Fibroblast of skin of left biceps (primary cell): Measurements from ENCODE around the gene MTMR3.

ENCODE experiments used
- DNase-seq, 2 experiments: peaks; one replicate each; pipeline ENCODE4 v3.0.0-alpha.2; 2013; ENCODE audit warnings: low read depth in 2 of 2

Gene MTMR3

DNA sequence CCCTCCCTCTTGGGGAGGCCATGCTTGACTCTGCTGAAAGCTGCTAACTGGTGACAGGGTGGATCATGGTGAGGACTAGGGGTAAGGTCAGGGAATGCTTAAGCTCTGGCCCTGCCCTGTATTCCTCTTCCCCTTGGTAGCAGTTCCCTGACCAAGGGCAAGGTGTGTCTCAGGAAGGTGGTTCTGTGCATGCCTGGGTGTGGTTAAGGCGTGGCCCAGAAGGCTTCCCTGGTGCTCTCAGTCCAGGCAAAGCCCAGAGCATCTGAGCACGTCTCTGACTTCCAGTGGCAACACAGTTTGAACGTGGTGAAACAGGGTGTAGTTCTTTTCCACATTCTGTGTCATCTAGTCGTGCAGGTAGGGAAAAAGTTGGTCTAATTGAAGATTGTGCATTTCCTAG is 144.2 kb downstream of the MTMR3 start:
- DNase-seq, result no peak

DNA sequence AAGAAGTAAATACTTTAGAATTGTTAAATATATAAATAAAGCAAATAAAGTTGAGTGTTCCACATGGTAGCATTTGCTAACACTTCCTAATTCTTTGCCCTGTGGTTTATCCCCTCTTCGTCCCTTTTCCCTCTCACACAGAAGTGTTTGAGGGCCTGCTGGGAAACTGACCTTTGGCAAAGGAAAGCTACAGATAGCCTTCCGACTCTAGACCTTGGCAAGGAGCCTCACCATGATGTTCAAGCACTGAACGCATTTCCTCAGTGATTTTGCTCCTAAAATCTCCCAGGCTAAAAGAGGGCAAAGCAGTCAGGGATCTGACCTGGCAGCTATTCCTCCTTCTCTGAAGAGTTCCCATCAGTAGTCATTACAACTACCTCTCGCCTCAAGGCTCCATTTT is 144.8 kb downstream of the MTMR3 start:
- DNase-seq, result no peak

DNA sequence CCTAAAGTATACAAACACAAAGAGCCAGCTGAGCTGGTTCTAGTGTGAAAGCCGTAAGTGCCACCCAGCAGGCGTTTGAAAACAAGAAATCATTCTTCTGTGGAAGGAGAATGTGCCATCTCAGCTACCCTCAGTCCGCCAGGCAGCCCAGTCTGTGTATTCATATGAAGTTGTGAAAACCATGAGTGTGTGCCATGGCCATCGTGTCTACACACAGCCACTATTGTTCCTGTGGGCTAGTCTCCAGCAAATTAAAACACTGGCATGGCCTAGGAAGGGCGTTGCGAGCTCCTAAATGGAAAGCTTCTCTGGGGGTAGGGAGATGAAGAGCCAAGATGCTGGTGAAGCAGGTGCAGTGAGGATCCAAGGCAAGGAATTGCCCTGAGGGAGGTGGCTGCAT is 145.8 kb downstream of the MTMR3 start:
- DNase-seq, result no peak

DNA sequence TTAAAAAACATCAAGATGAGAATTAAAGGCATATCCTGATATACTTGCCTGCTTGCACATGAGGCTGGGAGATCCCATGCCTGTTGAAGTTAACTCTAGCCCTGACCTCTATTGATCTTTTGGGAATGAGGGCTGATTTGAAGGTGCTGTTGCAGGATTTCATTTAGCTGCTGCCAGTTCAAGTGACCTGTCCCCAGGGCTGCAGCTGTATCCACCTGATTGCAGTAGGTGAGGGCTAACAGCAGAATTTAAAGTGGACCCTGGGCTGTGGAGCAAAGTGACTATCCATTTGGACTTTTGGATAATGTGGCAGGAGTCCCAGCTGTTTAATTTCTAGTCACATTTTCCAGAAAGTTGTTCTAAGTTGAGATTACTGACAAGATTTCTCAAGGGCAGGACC is 146.5 kb downstream of the MTMR3 start:
- DNase-seq, result no peak

DNA sequence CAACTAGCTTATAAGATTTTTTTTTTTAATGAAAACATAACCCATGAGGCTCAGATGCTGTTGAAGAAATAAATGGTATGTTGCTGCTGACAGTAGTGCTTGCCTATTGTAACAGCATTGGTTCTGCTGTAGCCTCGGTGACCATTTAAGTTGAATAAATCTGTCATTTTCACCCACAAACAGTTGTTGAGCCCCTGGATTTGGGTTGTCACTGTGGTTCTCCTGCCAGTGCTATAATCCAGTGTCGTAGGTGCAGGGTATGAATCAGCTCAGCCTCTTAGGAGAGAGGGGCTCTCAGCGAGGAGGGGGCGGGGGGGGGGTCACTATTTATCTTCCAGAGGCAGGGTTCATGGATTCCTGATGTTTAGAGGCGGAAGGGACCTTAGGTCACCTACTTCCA is 147.4 kb downstream of the MTMR3 start:
- DNase-seq, result no peak

DNA sequence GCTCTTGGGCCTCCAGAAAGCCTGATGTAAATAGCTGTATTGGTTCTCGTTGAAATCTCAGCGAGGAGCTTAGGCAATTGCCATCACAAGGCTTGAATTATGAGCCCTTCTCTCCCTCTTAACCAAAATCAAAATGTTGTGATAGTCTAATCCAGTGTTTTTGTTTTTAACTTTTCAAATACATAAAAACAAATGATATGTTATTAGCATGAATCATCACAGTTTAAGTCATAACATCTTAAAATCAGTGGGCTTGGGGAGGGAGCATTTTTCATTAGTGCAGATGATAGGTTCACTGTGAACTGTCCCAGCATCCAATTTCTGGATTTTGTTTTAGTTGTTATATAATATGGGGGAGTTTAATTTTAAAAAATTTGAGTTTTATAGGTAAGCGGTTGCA is 148.4 kb downstream of the MTMR3 start:
- DNase-seq, result no peak

DNA sequence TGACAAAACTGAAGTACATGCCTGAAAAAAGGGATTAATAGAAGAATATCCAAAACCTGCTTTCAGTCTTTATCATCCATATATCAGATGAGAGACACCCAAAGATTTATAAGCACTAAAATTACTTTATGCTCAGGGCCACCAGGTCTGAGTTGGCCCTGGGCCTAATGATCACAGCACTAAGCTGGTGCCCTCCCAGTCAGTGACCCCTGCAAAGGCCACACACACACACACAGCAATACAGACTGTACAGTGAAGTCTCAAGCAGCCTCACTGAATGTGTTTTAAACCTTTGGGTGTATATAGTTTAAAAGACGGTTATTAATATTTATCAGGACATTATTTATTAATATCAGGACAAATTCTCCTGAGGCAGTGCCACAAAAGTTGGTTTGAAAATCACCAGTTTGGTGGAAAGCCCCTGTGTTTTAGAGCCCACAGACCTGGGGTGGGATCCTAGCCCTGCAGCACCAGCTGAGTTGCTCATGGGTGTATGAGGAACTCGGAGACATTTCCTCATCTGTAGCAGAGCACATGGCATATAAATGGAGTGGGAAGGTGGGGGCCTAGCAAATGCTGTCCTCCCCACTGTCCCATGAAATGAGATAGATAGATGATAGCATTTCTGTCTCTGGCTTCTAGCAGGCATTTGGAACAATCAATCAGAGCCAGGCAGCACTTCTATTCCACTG is 148.9 kb downstream of the MTMR3 start:
- DNase-seq, result no peak

DNA sequence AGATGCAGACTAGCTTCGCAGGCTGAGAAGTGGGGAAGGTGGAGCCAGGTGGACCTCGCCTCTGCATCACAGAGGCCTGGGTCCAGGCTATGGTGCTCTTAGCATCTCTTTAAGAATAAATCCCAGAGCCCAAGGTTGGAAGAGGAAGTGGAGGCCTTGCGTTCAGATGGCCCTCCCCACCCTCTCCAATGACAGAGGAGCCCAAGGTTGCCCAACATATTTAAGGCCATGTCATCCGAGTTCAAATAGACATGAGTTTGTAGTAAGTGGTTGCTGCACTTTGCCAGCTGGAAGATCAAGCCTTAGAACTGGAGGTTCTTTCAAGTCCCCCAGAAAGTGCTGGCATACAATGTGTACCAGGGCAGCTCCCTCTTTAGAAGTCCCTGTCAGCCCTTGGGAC is 150.2 kb downstream of the MTMR3 start:
- no peak for DNase-seq

DNA sequence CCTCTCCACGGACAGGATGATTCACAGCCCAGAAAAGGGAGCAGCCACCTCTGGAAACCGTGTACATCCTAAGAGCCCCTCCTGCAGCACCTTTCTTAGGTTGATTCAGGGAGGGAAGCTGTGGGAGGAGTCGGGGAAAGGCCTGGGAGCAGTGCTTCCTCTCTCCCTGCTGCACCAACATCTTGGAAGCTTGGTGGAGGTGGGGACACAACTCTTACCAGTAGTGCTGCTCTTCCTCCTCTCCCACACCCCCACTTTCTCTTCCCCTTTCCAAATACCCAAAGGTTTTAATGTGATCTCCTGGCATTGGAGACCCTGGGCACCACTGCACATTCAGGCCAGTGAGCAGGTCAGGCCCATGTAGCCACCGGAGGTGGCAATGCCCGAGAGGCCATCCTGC is 150.9 kb downstream of the MTMR3 start:
- no peak for DNase-seq

DNA sequence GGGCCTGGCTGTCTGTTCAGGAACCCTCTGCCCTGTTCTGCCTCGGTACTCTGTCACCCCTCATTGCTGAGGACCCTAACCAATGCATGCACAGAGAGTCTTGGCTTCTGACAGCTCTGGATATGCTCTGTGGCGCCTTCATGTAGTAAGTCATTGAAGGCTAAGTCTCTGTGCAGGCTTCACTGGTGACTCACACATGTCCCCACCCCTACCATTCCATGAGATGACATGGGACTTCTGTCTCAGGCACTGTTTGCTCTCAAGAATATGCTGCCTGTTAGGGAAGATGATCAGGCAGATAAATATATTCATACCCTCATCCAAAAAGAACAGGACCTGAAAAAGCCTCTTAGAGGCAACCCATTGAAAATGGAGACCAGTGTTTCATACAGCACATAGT is 153.7 kb downstream of the MTMR3 start:
- DNase-seq, result no peak

DNA sequence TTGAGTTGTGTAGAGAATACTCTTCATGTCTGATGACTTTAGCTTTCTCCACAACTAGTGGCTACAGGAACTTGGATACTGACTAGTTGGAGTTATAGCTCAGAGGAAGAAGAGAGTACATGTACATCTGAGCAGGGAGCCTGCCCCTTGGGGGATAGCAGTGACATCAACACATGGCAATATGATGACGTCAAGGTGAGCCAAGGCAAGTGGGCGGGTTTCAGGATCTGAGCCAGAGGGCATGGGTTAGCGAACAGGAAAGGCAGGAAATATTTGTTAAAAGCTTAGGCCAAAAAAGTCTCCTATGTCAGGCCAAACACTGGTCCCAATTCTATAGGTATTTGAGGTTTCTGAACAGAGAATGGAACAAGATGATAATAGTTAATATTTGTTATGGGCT is 155.2 kb downstream of the MTMR3 start:
- DNase-seq, result peak; percentile 16 to 24

DNA sequence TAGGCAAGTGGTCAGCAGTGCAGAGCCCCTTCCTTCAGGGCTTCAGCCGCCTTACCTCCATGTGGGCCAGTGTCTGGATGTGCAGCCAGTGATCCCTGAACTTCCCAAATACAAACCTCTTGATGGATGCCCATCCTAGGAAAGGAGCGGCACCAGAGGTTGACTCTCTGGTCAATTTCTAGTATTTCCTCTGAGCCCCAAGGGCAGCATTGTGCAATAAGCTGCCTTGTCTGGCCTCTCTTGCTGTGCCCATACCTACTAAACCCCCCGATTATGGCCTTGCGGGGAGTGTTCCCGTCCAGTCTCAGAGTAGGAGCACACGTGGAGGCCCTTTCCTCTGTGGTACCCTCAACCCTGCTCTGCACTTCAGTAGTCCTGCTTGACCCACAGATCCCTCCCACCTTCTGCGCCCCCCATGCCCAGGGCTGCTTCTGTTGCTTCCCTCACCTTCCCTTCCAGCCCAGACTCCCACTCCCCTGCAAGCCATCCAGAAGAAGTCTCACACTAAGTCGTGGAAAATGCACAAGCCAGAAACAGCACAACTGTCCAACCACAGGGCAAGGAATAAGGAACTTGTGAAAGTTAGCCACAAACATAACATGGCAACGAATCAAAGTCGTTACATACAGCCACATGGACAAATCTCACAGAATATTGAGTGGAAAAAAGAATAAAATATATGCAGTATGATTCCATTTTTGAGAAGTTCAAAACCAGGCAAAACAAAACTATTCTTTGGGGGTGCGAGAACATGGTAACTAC is 157.7 kb downstream of the MTMR3 start:
- DNase-seq, result no peak

DNA sequence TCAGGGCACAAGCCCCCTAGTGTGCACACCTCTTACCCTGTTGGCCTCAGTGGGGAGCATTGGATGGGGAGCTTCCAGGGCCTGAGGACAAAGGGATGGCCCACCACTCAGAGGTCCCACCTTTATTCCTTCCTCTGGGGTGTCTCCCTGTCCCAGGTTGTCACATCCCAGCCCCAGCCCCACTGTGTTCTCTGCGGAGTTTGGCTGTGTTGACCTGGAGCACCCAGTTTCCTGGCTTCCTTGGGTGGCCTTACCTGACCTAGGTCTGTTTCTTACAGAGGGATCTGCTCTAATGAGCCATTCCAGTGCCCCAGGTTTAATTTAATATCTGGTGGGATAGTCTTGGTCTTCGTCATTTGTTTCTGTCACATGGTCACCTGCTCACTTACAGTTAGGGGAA is 158.5 kb downstream of the MTMR3 start:
- DNase-seq, result no peak

DNA sequence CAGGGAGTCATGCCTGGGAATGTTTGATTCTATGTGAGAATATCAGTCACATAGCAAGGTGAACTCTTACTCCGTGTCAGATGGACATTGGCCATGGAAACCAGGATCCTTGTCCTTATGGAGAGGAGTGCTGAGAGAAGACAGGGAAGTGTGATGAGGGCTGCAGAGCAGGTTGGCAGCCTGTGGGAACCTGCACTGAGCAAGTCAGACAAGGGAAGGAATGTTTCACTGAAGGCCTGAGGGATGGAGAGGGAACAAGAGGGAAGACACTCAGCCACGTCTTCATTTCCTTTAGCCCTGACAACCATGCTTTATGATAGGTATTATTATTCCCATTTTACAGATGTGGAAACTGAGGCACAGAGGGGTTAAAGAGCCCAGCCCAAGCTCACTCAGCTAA is 158.9 kb downstream of the MTMR3 start:
- DNase-seq, result no peak

DNA sequence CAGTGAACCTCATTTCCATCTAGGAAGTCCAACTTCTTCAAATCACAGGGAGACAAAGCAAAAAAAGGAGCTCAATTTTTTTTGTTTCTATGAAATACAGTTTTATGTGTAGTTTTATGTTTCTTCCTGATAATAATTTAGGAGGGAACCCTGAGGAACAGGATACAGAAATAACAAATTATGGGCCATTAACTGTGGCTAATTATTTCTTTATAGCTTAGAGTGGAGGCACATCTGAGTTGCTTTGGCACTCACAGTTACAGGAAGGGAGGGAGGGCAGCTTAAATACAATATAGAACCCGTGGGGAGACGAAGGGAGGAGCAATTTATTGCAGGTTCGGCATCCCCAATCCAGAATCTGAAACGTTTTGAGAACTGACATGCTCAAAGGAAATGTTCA is 160.2 kb downstream of the MTMR3 start:
- DNase-seq, result no peak

DNA sequence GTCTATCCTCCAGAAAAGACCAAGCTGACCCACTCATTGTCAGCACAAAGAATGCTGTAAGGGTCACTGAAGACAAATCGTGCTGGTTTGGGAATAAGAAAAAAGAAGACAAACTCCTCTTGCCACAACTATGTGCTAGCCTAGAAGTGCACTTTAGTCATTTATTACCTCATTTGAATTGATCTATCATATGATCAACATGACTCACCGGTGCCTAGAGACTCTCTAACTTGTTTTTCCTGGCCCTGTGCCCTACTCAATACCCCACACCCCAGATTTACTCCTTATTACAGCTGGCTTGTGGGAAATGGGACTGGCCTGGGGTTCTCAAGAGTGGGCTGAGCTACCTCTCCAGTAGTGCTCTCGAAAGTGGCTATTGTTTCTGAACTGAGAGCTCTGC is 161.4 kb downstream of the MTMR3 start:
- peak; percentile 77 to 78 for DNase-seq

DNA sequence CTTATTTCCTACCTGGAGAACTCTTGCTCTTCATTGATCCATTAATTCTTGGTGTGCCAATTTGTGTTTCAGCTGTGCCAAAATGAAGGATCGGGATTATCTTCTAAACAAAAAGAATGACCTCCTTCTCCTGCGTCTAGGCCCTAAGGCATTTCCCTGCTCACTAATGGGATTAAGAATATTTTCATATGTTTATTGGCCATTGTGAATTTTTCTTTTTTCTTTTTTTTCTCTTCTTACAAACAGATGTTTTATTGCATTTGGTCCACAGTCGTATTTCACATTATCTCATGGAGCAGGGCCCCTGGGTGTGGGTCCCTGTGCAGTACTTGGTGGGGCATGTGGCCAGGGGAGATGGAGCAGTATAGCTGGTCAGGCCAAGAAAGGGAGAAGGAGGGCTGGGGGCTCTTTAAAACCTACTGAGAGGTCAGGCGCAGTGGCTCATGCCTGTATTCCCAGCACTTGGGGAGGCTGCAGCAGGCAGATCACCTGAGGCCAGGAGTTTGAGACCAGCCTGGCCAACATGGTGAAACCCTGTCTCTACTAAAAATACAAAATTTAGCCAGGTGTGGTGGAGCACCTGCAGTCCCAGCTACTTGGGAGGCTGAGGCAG is 162.0 kb downstream of the MTMR3 start:
- DNase-seq, result no peak

DNA sequence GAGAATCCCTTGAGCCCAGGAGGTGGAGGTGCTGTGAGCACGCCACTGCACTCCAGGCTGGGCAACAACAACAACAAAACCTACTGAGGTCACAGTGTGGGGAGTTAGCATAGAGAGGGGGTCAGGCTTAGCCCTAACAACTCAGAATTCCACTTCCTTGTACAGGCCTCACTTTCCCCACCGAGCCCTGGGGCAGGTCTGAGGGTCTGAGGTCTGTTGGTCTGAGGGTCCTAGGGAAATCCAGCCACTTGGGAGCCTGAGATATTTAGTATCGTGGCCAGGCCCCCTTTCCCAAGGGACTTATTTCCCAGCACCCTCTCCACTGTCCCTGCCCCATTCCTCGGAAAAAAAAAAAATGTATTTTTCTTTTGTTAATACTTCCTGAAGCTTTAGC is 162.5 kb downstream of the MTMR3 start:
- DNase-seq, result no peak

DNA sequence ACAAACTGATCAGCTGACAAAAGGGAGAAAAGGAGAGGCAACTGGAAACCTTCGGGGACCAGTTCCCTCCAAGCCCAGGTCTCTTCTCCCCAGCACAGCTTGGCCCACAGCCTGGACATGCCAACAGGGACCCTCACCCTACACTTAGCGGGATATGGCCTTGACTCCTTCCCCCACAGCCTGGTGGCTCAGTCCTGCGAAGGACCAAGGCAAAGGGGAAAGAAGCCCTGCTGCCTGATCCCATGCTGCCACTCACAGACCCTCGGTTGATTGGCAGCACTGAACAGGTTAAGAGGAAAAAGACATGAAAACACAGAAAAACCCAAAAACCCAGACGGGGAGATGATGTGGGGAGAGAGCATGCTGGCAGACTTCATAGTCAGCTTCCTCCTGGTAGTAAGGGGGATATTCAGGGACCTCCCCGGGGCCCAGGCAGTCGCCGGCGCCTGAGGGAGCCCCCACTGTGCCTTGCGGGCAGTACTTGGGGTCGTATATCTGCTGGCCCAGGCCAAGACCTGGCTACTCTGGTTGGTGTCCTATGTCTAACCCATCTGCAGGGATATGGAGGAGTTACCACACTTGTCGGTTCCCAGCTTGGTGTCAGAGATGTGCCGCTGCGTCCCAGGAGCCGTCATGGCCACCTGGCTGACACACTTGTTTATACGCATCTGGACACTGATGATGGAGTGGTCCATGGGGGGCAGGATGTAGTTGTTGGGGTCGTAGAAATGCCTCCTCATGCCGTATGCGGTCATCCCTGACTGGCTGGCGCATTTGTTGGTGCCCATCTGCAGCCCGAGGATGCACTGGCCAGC is 163.1 kb downstream of the MTMR3 start:
- no peak for DNase-seq

DNA sequence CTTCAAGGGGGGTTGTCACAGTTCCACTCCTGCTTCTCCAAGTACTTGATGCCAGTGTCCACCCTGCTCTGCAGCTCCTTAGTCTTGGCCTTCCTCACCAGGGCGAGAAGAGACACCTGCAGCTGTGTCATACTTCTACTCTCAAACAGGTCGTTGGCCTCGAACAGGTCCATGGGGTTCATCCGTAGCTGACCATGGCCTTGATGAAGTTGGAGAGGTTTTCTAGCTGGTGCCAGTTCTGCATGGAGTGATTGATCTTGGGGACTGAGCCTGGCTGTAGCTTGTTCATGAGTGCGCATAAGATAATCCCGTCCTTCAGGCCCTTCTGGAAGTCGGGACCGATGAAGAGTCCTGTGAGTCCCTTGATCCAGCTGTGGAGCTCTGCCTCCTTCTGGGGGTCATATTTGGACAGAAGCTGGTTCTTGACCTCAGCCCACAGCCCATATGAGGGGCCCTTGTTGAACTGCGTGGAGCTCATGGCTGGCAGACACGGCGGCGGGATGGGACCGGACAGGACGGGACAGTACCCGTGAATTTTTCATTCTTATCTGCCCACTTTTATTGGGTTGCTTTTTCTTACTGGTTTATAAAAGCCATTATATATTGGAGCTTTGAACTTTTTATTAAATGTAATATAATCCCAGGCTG is 163.9 kb downstream of the MTMR3 start:
- no peak for DNase-seq

DNA sequence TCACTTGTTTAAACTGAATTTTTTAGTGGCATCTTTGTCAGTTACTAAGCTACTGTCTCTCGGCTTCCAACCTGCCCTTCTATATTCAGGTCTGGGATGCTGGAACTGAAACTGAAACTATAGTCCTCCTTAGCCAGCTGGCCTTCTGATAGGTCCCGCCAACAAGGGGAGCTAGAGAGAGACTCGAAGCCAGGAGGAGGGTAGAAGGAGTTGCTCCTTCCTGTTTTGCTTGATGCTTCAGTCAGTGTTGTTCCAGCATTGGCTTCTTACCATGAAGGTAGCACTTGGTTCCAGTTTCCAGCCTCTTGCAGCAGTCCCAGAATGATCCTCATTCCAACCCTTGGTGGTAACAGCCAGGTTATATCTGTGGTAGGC is 164.4 kb downstream of the MTMR3 start:
- no peak for DNase-seq

DNA sequence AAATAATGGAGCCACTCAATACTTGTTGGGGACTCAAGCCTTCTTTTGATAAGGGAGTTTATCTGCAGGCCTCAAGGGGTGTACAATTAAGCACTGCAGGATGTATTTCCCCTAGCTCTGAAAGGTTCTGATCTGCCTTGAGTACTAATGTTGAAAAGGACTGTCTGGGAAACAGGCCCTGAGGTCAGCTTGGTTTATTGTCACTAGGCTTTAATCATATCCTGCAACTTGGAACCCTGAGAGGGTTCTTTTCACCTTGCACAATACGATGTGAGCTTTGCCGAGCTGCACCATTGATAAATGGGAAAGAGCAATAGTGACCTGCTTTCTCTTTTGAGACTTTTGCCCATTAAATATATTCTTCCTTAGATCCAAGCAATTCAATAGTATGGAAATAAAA is 165.7 kb downstream of the MTMR3 start:
- no peak for DNase-seq
